ENCODE measurements around the gene BAIAP3. TPM values are rescaled to one million over a fixed set of nuclear protein-coding genes. Genes with fewer than 3 reads are reported as not detected.
A peak's percentile ranks its signal among the peaks of the same experiment; 100 is the strongest.

Gene BAIAP3
- total and polyA plus RNA-seq, 2 of the 8 experiments (the other 6 are each of a cell fraction or from before 2014, with no cell fraction given): 2.9 to 6.8 TPM

DNA sequence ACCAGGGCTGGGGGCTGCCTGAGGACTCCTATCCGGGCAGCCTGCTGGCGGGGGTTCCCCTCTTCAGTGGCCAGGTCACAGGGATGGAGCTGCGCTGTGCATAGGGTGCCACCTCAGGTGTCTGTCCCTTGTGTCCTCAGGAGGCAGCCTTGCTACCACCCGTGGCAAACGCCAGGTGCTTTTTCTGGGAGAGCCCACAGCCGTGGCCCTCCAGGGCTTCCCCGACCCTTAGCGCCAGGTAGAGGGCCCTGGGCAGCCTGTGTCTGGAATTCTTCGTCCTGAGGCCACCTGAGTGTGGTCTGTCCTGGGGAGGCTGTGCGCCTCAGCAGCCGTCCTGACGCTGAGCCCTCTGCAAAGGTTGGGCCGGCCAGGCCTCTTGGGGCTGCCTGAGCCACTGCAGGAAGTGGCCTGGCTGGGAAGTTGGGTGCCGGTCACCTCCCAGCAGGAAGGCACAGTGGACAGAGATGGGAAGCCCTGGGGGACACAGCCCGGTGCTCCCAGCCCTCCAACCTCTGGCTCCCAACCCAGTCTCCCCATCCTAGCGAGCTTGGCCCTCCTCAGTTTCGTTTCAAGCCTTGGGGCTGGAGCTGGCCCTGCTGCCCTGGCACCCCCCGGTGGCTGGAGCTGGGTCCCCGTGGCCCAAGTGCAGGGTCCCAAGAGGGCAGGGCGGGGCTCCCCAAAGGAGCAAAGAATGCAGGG is 7.6 kb upstream of the BAIAP3 start:
- DNase-seq (ENCODE audit: low read depth in 1 of 2, low spot score in 2 of 2): no peak
- H4K5ac ChIP-seq (ENCODE audit: insufficient read length, low read depth, low read length): no peak overlapping the region
- POLR2A ChIA-PET (ENCODE audit: partially characterized antibody): interaction anchor here (0.6 to 6.5 kb wide), 10 partner anchors 9 to 276 kb away, joined by 3 to 106 read pairs (median 3); partner anchors contain the start of gene UBE2I

More for the DNA sequence above, 7.6 kb upstream of the BAIAP3 start:
- 81% methylated on average over 18 of the region's 20 CpGs; no CpG with 5 or more reads in 1 of the 2 experiments for WGBS, 2 experiments (ENCODE audit: extremely low coverage in 1 of 2, insufficient coverage in 1 of 2, insufficient read length in 1 of 2, insufficient replicate concordance in 2 of 2, low coverage in 1 of 2, low lambda C conversion rate in 2 of 2, missing lambda C conversion rate in 1 of 2)
- FAIRE-seq: no peak
- H2BK15ac ChIP-seq (ENCODE audit: low read length): no peak overlapping the region
- H2BK20ac ChIP-seq (ENCODE audit: low read length): no peak overlapping the region
- H4K8ac ChIP-seq (ENCODE audit: extremely low read depth, insufficient read depth, low read length): peak overlapping the region; percentile 51
- no peaks in the 10 kb centered on the region for H3K23me2 ChIP-seq (ENCODE audit: low read depth, low read length)
- H3K56ac ChIP-seq (replicated peaks; ENCODE audit: insufficient read length, low read depth, low read length): no peak overlapping the region
- no peak overlapping the region for H3K9ac ChIP-seq (replicated peaks in 1 of 4; ENCODE audit: extremely low read depth in 1 of 4, low read depth in 3 of 4, low read length in 3 of 4)
- H3K79me2 ChIP-seq (ENCODE audit: control insufficient read depth in 1 of 2, insufficient read depth in 2 of 2, low read length in 2 of 2): no peaks in the 10 kb centered on the region; a peak in 1 of 4 replicates
- H3K4me2 ChIP-seq (ENCODE audit: insufficient read depth in 1 of 2, low read depth in 2 of 2, low read length in 2 of 2): no peak overlapping the region
- no peak overlapping the region for H3K14ac ChIP-seq (ENCODE audit: insufficient read length)
- peaks cover 5 to 8% of the 10 kb centered on the region in 2 experiments; a peak in 2 of 4 replicates for H3K9me3 ChIP-seq (ENCODE audit: insufficient read depth in 2 of 2, low read depth in 1 of 2, low read length in 1 of 2)
- 0 out of 2 replicates have a peak overlapping the region, but pooled peaks have one; percentile 6 for H2AK5ac ChIP-seq (ENCODE audit: low read depth, low read length)
- no peaks in the 10 kb centered on the region; the same call in 1 of the 2 replicates for H3K79me1 ChIP-seq (ENCODE audit: low read depth, low read length)
- H2BK120ac ChIP-seq (replicated peaks; ENCODE audit: low read depth, low read length): no peak overlapping the region
- H4K91ac ChIP-seq (replicated peaks; ENCODE audit: insufficient read length, low read length): no peak overlapping the region
- H2AFZ ChIP-seq (ENCODE audit: low read length): no peak overlapping the region
- H4K20me1 ChIP-seq (replicated peaks in 1 of 2; ENCODE audit: control insufficient read depth in 1 of 2, insufficient read depth in 2 of 2, low read length in 2 of 2): peaks cover 8 to 12% of the 10 kb centered on the region in 2 experiments
- H3K27me3 ChIP-seq (replicated peaks in 1 of 4; ENCODE audit: control insufficient read depth in 3 of 4, extremely low read depth in 1 of 4, insufficient read depth in 3 of 4, low read length in 3 of 4): no peaks in the 10 kb centered on the region
- CTCF ChIA-PET (ENCODE audit: partially characterized antibody): interaction anchor here (0.5 to 2.1 kb wide), 11 partner anchors 8 to 691 kb away, joined by 3 to 6 read pairs (median 4); partner anchors contain the start of gene PERCC1
- H3K23ac ChIP-seq (ENCODE audit: insufficient read length): no peak overlapping the region
- no peak overlapping the region for H3K4ac ChIP-seq (replicated peaks; ENCODE audit: insufficient read length, low read depth, low read length)
- no peak overlapping the region for H3K4me3 ChIP-seq (ENCODE audit: extremely low read depth in 1 of 4, insufficient read depth in 2 of 4, low read depth in 3 of 4, low read length in 4 of 4)
- H2BK5ac ChIP-seq (ENCODE audit: low read depth, low read length): no peak overlapping the region
- H3K18ac ChIP-seq (ENCODE audit: extremely low read depth, low read length): no peak overlapping the region
- 0 out of 2 replicates have a peak overlapping the region, but pooled peaks have one; percentile 5 for H3K27ac ChIP-seq (ENCODE audit: low read depth, low read length)
- H3K36me3 ChIP-seq (ENCODE audit: control insufficient read depth in 2 of 4, insufficient read depth in 4 of 4, low read length in 3 of 4): peaks cover 9 to 29% (median 19%) of the 10 kb centered on the region in 4 experiments
- TF ChIP-seq POLR2AphosphoS5 (IDR thresholded peaks at IDR 0.05; ENCODE audit: low read depth, low read length): 0 out of 2 replicates have a peak, but pooled peaks have one; percentile 40
- peak in 1 of 2 experiments; percentile 31; a peak in 1 of 3 replicates for TF ChIP-seq POLR2A (IDR thresholded peaks at IDR 0.05; ENCODE audit: control extremely low read depth in 1 of 2, low read depth in 2 of 2, low read length in 2 of 2)
- TF ChIP-seq KDM4A (IDR thresholded peaks at IDR 0.05; ENCODE audit: low read depth, low read length, severe bottlenecking): no peak
- no peaks in the 10 kb centered on the region; a peak in 2 of 7 replicates for H3K4me1 ChIP-seq (replicated peaks in 1 of 4; ENCODE audit: control insufficient read depth in 3 of 4, insufficient read depth in 4 of 4, low read length in 3 of 4)
- H2BK12ac ChIP-seq (ENCODE audit: low read depth, low read length): no peak overlapping the region
